Esophagus muscularis mucosa (tissue), 3 donors: ENCODE measurements around the gene LCE6A.

ENCODE experiments used
- CTCF ChIP-seq, 3 experiments: fragments of 200-600 bp in 2 of 3; fragments of 450-650 bp in 1 of 3; sonication (generic) in 2 of 3; IDR thresholded peaks; one replicate each; pipeline ENCODE4 v1.5.1; 2017 to 2019; ENCODE audit warnings: antibody characterized with exemption in 3 of 3, mild to moderate bottlenecking in 2 of 3, moderate library complexity in 1 of 3
- EP300 ChIP-seq: sonication (generic); formaldehyde crosslinking; IDR thresholded peaks from one replicate; pipeline ENCODE4 v1.6.1; 2017; ENCODE audit warnings: antibody characterized with exemption

GRCh38 chr1:152871731-152872126 lies 29.1 kb downstream of the LCE6A start:
- TF ChIP-seq EP300 = no peak
- no peak for TF ChIP-seq CTCF (IDR thresholded peaks at IDR 0.05)
